ENCODE measurements around the gene CGREF1.

Gene CGREF1

DNA sequence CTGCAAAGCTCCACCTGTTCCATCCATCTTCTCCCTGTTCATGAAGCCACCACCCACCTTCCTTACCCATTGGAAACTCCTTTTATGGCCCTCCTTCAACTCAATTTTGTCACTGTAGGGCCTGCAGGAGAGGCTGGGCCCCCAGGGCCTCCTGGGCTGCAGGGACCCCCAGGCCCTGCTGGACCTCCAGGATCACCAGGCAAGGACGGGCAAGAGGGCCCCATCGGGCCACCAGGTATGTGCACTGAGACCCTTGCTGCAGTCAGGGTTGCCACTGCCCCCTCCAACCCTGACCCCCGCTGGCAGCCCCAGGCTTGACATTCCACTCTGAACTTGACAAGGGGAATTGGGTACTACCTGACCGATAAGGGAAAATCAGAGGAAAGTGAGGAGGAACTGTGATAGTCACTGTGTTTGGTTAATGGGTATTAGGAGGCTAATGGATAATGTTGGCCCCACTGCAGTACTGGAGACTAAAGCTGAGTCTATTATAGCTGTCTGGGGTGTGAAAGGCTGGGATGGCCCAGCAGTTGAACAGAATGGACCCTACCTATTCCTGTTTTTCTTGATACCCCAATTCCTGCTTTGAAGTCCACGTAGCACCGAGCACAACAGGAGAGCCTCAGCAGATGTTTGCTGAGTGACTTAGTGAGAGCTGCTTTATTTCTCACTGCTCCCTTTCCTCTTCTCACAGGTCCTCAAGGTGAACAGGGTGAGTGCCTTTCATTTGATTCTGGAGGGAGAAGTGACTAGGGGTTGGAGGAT lies 34.4 kb downstream of the CGREF1 start:
- no peaks in the 10 kb centered on the region for H4K20me1 ChIP-seq (ENCODE audit: insufficient read depth, low read length)
- TF ChIP-seq EZH2 (IDR thresholded peaks at IDR 0.05; ENCODE audit: borderline replicate concordance, low read depth, low read length, severe bottlenecking): no peak
- TF ChIP-seq, protein P1, sequence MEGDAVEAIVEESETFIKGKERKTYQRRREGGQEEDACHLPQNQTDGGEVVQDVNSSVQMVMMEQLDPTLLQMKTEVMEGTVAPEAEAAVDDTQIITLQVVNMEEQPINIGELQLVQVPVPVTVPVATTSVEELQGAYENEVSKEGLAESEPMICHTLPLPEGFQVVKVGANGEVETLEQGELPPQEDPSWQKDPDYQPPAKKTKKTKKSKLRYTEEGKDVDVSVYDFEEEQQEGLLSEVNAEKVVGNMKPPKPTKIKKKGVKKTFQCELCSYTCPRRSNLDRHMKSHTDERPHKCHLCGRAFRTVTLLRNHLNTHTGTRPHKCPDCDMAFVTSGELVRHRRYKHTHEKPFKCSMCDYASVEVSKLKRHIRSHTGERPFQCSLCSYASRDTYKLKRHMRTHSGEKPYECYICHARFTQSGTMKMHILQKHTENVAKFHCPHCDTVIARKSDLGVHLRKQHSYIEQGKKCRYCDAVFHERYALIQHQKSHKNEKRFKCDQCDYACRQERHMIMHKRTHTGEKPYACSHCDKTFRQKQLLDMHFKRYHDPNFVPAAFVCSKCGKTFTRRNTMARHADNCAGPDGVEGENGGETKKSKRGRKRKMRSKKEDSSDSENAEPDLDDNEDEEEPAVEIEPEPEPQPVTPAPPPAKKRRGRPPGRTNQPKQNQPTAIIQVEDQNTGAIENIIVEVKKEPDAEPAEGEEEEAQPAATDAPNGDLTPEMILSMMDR (IDR thresholded peaks at IDR 0.05; ENCODE audit: borderline replicate concordance, extremely low read depth, low read length, poor library complexity, severe bottlenecking): no peak
- H3K4me2 ChIP-seq (ENCODE audit: insufficient read depth, low read length): no peak overlapping the region
- H3K9ac ChIP-seq (ENCODE audit: low read depth, low read length): peak overlapping the region; percentile 95; the same call in 1 of the 2 replicates
- no peaks in the 10 kb centered on the region for H3K36me3 ChIP-seq (ENCODE audit: insufficient read depth, low read length)
- no peaks in the 10 kb centered on the region for H3K27me3 ChIP-seq (ENCODE audit: insufficient read depth, low read length, poor library complexity)
- no peak for DNase-seq
- H3K4me1 ChIP-seq (ENCODE audit: insufficient read depth, low read length): peaks cover 71% of the 10 kb centered on the region
- H2AFZ ChIP-seq (ENCODE audit: low read depth, low read length): no peak overlapping the region
- peaks cover 10% of the 10 kb centered on the region for H3K79me2 ChIP-seq (ENCODE audit: insufficient read depth, low read length)
- no peak for ATAC-seq (ENCODE audit: insufficient read depth, low read depth)
- H3K27ac ChIP-seq (ENCODE audit: low read length): no peak overlapping the region
- no peaks in the 10 kb centered on the region for H3K9me3 ChIP-seq (ENCODE audit: insufficient read depth, low read length, severe bottlenecking)
- H3K4me3 ChIP-seq (ENCODE audit: low read depth in 1 of 2, low read length in 2 of 2): no peak overlapping the region

DNA sequence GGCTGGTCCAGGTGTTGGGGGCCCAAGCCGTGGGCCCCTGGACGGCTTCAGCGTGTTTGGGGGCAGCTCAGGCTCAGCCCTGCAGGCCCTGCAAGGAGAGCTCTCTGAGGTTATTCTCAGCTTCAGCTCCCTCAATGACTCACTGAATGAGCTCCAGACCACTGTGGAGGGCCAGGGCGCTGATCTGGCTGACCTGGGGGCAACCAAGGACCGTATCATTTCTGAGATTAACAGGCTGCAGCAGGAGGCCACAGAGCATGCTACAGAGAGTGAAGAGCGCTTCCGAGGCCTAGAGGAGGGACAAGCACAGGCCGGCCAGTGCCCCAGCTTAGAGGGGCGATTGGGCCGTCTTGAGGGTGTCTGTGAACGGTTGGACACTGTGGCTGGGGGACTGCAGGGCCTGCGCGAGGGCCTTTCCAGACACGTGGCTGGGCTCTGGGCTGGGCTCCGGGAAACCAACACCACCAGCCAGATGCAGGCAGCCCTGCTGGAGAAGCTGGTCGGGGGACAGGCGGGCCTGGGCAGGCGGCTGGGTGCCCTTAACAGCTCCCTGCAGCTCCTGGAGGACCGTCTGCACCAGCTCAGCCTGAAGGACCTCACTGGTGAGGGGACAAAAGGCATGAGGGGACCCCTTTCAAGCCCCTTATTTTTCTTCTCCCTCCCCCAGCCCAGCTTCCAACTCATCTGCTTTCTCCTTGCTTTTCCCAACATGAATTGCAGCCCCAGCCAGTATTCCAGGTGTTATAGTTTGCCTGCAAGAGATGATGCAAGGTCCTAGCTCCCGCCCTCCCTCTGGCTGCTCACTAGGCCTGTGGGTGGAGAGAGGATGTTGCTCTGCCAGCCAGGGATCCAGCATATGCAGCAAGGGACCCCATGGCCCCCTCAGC lies 35.3 kb downstream of the CGREF1 start:
- H3K4me3 ChIP-seq (ENCODE audit: low read depth in 1 of 2, low read length in 2 of 2): no peak overlapping the region
- no peaks in the 10 kb centered on the region for H3K36me3 ChIP-seq (ENCODE audit: insufficient read depth, low read length)
- peaks cover 10% of the 10 kb centered on the region for H3K79me2 ChIP-seq (ENCODE audit: insufficient read depth, low read length)
- no peaks in the 10 kb centered on the region for H3K27me3 ChIP-seq (ENCODE audit: insufficient read depth, low read length, poor library complexity)
- H3K9ac ChIP-seq (ENCODE audit: low read depth, low read length): no peak overlapping the region
- H3K9me3 ChIP-seq (ENCODE audit: insufficient read depth, low read length, severe bottlenecking): no peaks in the 10 kb centered on the region
- H4K20me1 ChIP-seq (ENCODE audit: insufficient read depth, low read length): no peaks in the 10 kb centered on the region
- DNase-seq (no peak), ATAC-seq (ENCODE audit: insufficient read depth, low read depth) (no peak)
- peaks cover 63% of the 10 kb centered on the region for H3K4me1 ChIP-seq (ENCODE audit: insufficient read depth, low read length)
- no peak overlapping the region for H3K27ac ChIP-seq (ENCODE audit: low read length)
- TF ChIP-seq, protein P1 (IDR thresholded peaks at IDR 0.05; ENCODE audit: borderline replicate concordance, extremely low read depth, low read length, poor library complexity, severe bottlenecking): no peak
- no peak for TF ChIP-seq EZH2 (IDR thresholded peaks at IDR 0.05; ENCODE audit: borderline replicate concordance, low read depth, low read length, severe bottlenecking)
- H3K4me2 ChIP-seq (ENCODE audit: insufficient read depth, low read length): no peak overlapping the region
- no peak overlapping the region for H2AFZ ChIP-seq (ENCODE audit: low read depth, low read length)

DNA sequence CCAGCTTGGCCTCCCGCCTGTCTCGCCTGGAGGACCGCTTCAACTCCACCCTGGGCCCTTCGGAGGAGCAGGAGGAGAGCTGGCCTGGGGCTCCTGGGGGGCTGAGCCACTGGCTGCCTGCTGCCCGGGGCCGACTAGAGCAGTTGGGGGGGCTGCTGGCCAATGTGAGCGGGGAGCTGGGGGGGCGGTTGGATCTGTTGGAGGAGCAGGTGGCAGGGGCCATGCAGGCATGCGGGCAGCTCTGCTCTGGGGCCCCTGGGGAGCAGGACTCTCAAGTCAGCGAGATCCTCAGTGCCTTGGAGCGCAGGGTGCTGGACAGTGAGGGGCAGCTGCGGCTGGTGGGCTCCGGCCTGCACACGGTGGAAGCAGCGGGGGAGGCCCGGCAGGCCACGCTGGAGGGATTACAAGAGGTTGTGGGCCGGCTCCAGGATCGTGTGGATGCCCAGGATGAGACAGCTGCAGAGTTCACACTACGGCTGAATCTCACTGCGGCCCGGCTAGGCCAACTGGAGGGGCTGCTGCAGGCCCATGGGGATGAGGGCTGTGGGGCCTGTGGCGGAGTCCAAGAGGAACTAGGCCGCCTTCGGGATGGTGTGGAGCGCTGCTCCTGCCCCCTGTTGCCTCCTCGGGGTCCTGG lies 36.0 kb downstream of the CGREF1 start:
- no peak overlapping the region for H3K27ac ChIP-seq (ENCODE audit: low read length)
- H2AFZ ChIP-seq (ENCODE audit: low read depth, low read length): no peak overlapping the region
- ATAC-seq (ENCODE audit: insufficient read depth, low read depth) (no peak), DNase-seq (no peak)
- H3K36me3 ChIP-seq (ENCODE audit: insufficient read depth, low read length): no peaks in the 10 kb centered on the region
- H3K9me3 ChIP-seq (ENCODE audit: insufficient read depth, low read length, severe bottlenecking): no peaks in the 10 kb centered on the region
- peaks cover 56% of the 10 kb centered on the region for H3K4me1 ChIP-seq (ENCODE audit: insufficient read depth, low read length)
- no peaks in the 10 kb centered on the region for H4K20me1 ChIP-seq (ENCODE audit: insufficient read depth, low read length)
- no peaks in the 10 kb centered on the region for H3K27me3 ChIP-seq (ENCODE audit: insufficient read depth, low read length, poor library complexity)
- TF ChIP-seq EZH2 (IDR thresholded peaks at IDR 0.05; ENCODE audit: borderline replicate concordance, low read depth, low read length, severe bottlenecking): no peak
- TF ChIP-seq, protein P1 (IDR thresholded peaks at IDR 0.05; ENCODE audit: borderline replicate concordance, extremely low read depth, low read length, poor library complexity, severe bottlenecking): no peak
- no peak overlapping the region for H3K4me3 ChIP-seq (ENCODE audit: low read depth in 1 of 2, low read length in 2 of 2)
- no peak overlapping the region for H3K9ac ChIP-seq (ENCODE audit: low read depth, low read length)
- no peak overlapping the region for H3K4me2 ChIP-seq (ENCODE audit: insufficient read depth, low read length)
- H3K79me2 ChIP-seq (ENCODE audit: insufficient read depth, low read length): peaks cover 10% of the 10 kb centered on the region

Data from DND-41 (cell line).